ENCODE measurements around the gene MAGI1.

DNA sequence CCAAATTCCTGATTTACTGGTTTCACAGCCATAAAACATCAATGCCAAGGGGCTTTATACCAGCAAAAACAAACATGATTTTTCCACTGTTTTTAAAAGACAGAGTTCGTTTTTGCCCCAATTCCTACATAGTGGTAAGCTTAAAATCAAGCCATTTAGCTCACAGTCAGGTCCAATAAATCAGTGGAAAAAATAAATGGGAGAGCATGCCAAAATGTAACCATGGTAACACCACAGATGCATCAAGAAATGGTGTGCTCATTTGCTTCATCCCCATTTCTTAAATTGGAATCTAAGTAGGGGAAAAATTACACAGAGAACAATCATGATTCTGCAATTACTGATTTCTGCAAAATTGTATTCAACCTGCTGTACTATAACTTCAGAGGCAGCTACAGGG, 418.8 kb downstream of the MAGI1 start:
- TF ChIP-seq, protein P1, sequence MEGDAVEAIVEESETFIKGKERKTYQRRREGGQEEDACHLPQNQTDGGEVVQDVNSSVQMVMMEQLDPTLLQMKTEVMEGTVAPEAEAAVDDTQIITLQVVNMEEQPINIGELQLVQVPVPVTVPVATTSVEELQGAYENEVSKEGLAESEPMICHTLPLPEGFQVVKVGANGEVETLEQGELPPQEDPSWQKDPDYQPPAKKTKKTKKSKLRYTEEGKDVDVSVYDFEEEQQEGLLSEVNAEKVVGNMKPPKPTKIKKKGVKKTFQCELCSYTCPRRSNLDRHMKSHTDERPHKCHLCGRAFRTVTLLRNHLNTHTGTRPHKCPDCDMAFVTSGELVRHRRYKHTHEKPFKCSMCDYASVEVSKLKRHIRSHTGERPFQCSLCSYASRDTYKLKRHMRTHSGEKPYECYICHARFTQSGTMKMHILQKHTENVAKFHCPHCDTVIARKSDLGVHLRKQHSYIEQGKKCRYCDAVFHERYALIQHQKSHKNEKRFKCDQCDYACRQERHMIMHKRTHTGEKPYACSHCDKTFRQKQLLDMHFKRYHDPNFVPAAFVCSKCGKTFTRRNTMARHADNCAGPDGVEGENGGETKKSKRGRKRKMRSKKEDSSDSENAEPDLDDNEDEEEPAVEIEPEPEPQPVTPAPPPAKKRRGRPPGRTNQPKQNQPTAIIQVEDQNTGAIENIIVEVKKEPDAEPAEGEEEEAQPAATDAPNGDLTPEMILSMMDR (IDR thresholded peaks at IDR 0.05): no peak
- no peak for TF ChIP-seq POLR2AphosphoS5 (IDR thresholded peaks at IDR 0.05)
